Activated B cell treated with CpG ODN at 0.5 μM for 24 hours (primary cell): ENCODE results near the gene SLC26A8. TPM values are rescaled to one million over a fixed set of nuclear protein-coding genes. Genes with fewer than 3 reads are reported as not detected.

Experiments
- ATAC-seq: fragments of 200-7000 bp; cut with Tn5 transposase; one replicate; pipeline ENCODE4 v1.10.0; 2021; ENCODE audit warnings: low read depth, mild to moderate bottlenecking, moderate library complexity
- CTCF ChIA-PET: fragments of 350-600 bp; sonication (Branson Sonifier 250); formaldehyde crosslinking; loops from one replicate; lab custom pipeline; 2021; ENCODE audit warnings: antibody characterized with exemption; lab: Charles Lee
- POLR2A ChIA-PET: fragments of 350-600 bp; sonication (Branson Sonifier 250); formaldehyde crosslinking; loops from one replicate; lab custom pipeline; 2021; ENCODE audit warnings: antibody characterized with exemption; lab: Charles Lee
- DNase-seq: peaks from one replicate; pipeline ENCODE4 v3.0.0; 2022
- H3K27ac Mint-ChIP-seq: one replicate; pipeline ENCODE4 v1.8.0; 2020; ENCODE audit warnings: mixed read lengths
- H3K27me3 Mint-ChIP-seq: one replicate; pipeline ENCODE4 v1.8.0; 2021; ENCODE audit warnings: mixed read lengths
- H3K36me3 Mint-ChIP-seq: one replicate; pipeline ENCODE4 v1.8.0; 2021; ENCODE audit warnings: low read depth, mixed read lengths
- H3K4me1 Mint-ChIP-seq: one replicate; pipeline ENCODE4 v1.8.0; 2021; ENCODE audit warnings: mixed read lengths
- H3K4me3 Mint-ChIP-seq: one replicate; pipeline ENCODE4 v1.8.0; 2020; ENCODE audit warnings: mild to moderate bottlenecking, mixed read lengths
- H3K9me3 Mint-ChIP-seq: one replicate; pipeline ENCODE4 v1.8.0; 2020; ENCODE audit warnings: mixed read lengths
- intact Hi-C: fragments of 100-400 bp; cut with micrococcal nuclease; formaldehyde crosslinking; loops from one replicate; pipeline ENCODE4 v1.15.1; 2024
- total RNA-seq: library from RNA; stranded (reverse); gene quantifications from 2 replicates; pipeline ENCODE4 v1.2.3, GENCODE V29; 2022
- TF ChIP-seq, protein P1 (sequence below): fragments of 200-600 bp; IDR thresholded peaks from one replicate; pipeline ENCODE4 v1.8.0; 2022; ENCODE audit warnings: antibody characterized with exemption, mild to moderate bottlenecking

SLC26A8 gene
- total RNA-seq, 1 donor from 2014 or later = not detected

GRCh38 chr6:36053878-36054277 is 29.4 kb upstream of the SLC26A8 start:
- ChIA-PET CTCF (interaction anchor here (0.8 kb wide), 1 partner anchor 41 kb away, joined by 3 read pairs; no protein-coding TSS in a partner anchor), POLR2A (no interaction called here)
- ATAC-seq (no peak), DNase-seq (no peak)
- TF ChIP-seq, protein P1, sequence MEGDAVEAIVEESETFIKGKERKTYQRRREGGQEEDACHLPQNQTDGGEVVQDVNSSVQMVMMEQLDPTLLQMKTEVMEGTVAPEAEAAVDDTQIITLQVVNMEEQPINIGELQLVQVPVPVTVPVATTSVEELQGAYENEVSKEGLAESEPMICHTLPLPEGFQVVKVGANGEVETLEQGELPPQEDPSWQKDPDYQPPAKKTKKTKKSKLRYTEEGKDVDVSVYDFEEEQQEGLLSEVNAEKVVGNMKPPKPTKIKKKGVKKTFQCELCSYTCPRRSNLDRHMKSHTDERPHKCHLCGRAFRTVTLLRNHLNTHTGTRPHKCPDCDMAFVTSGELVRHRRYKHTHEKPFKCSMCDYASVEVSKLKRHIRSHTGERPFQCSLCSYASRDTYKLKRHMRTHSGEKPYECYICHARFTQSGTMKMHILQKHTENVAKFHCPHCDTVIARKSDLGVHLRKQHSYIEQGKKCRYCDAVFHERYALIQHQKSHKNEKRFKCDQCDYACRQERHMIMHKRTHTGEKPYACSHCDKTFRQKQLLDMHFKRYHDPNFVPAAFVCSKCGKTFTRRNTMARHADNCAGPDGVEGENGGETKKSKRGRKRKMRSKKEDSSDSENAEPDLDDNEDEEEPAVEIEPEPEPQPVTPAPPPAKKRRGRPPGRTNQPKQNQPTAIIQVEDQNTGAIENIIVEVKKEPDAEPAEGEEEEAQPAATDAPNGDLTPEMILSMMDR = no peak
- peaks cover 27% of the 10 kb centered on the region for H3K36me3 Mint-ChIP-seq
- H3K9me3 Mint-ChIP-seq = no peaks in the 10 kb centered on the region
- H3K27me3 Mint-ChIP-seq = no peaks in the 10 kb centered on the region
- no peak overlapping the region for H3K27ac Mint-ChIP-seq
- no peaks in the 10 kb centered on the region for H3K4me1 Mint-ChIP-seq
- no peak overlapping the region for H3K4me3 Mint-ChIP-seq
- intact Hi-C loops = loop anchor here (2.0 kb wide), 1 partner anchor 13 kb away; no protein-coding TSS in a partner anchor

- Mint-ChIP-seq H3K27me3 (no peaks in the 10 kb centered on the region), H3K4me1 (peaks cover 3% of the 10 kb centered on the region), H3K4me3 (no peak overlapping the region), H3K9me3 (no peaks in the 10 kb centered on the region), H3K27ac (no peak overlapping the region), H3K36me3 (peaks cover 26% of the 10 kb centered on the region)
- intact Hi-C loops = no loop called here
- POLR2A ChIA-PET = interaction anchor here (0.6 kb wide), 1 partner anchor 27 kb away, joined by 3 read pairs; no protein-coding TSS in a partner anchor
- no peak for DNase-seq
- ATAC-seq = no peak
- TF ChIP-seq, protein P1 = no peak
- CTCF ChIA-PET = interaction anchor here (0.6 kb wide), 1 partner anchor 53 kb away, joined by 3 read pairs; no protein-coding TSS in a partner anchor
Observed at GRCh38 chr6:36052097-36052496, 27.7 kb upstream of the SLC26A8 start.

- H3K9me3 Mint-ChIP-seq = no peaks in the 10 kb centered on the region
- H3K4me3 Mint-ChIP-seq = no peak overlapping the region
- POLR2A ChIA-PET = interaction anchor here (0.6 kb wide), 1 partner anchor 28 kb away, joined by 3 read pairs; no protein-coding TSS in a partner anchor
Observed at GRCh38 chr6:36050947-36051710, 26.7 kb upstream of the SLC26A8 start.

DNA sequence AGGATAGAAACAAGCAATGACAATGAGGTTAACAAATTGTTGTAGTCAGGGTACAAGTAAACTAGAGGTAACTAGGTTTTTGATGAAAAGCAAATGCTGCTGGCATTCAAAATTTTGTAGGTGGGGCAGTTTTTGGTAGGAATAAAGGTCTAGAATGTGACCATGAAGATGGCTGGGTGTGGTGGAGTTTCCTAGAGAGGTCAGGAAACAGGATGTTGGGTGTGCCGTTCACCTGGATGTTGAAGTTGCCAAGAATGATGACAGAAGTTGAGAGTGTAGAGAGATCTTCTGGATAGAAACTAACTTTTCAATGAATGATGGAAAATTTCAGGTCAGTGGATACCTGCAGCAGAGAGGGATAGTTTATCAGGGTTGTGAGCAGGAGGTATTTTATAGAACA is 25.9 kb upstream of the SLC26A8 start:
- TF ChIP-seq, protein P1 = no peak
- Mint-ChIP-seq H3K36me3 (peaks cover 21% of the 10 kb centered on the region), H3K9me3 (no peaks in the 10 kb centered on the region), H3K27me3 (no peaks in the 10 kb centered on the region), H3K27ac (no peak overlapping the region), H3K4me1 (peaks cover 8% of the 10 kb centered on the region), H3K4me3 (no peak overlapping the region)
- ATAC-seq (no peak), DNase-seq (no peak)
- ChIA-PET POLR2A (no interaction called here), CTCF (no interaction called here)
- intact Hi-C loops = no loop called here

More at GRCh38 chr6:36050947-36051710, 26.7 kb upstream of the SLC26A8 start:
- peaks cover 8% of the 10 kb centered on the region for H3K4me1 Mint-ChIP-seq
- no peak for DNase-seq
- TF ChIP-seq, protein P1 = no peak
- intact Hi-C loops = no loop called here
- CTCF ChIA-PET = no interaction called here
- ATAC-seq = no peak
- peaks cover 25% of the 10 kb centered on the region for H3K36me3 Mint-ChIP-seq
- no peak overlapping the region for H3K27ac Mint-ChIP-seq
- H3K27me3 Mint-ChIP-seq = no peaks in the 10 kb centered on the region

GRCh38 chr6:36049582-36049981 is 25.1 kb upstream of the SLC26A8 start:
- intact Hi-C loops = no loop called here
- no peak overlapping the region for H3K27ac Mint-ChIP-seq
- peaks cover 14% of the 10 kb centered on the region for H3K36me3 Mint-ChIP-seq
- no peaks in the 10 kb centered on the region for H3K9me3 Mint-ChIP-seq
- no peak for DNase-seq
- no peaks in the 10 kb centered on the region for H3K27me3 Mint-ChIP-seq
- H3K4me3 Mint-ChIP-seq = no peak overlapping the region
- TF ChIP-seq, protein P1 = no peak
- POLR2A ChIA-PET = interaction anchor here (1.0 kb wide), 1 partner anchor 21 kb away, joined by 3 read pairs; no protein-coding TSS in a partner anchor
- CTCF ChIA-PET = interaction anchor here (0.7 kb wide), 1 partner anchor 21 kb away, joined by 4 read pairs; no protein-coding TSS in a partner anchor
- H3K4me1 Mint-ChIP-seq = peaks cover 9% of the 10 kb centered on the region
- no peak for ATAC-seq
